Gastroesophageal sphincter (tissue), 4 donors: ENCODE measurements around the gene PDIA4. TPM values are rescaled to one million over a fixed set of nuclear protein-coding genes. Genes with fewer than 3 reads are reported as not detected.

Experiments
- ATAC-seq: fragments of 150-250 bp; one replicate; pipeline ENCODE4 v1.9.1; 2016; ENCODE audit warnings: mild to moderate bottlenecking, moderate library complexity
- H3K27ac ChIP-seq, 4 donors: fragments of 200-600 bp; sonication (generic) in 3 of 4; 1 replicate in 3 of 4; 2 replicates in 1 of 4; pipeline ENCODE4 v1.5.1; 2016 to 2019
- H3K27me3 ChIP-seq: fragments of 200-600 bp; sonication (generic); one replicate; pipeline ENCODE4 v1.5.1; 2019
- H3K36me3 ChIP-seq, 2 donors: fragments of 200-600 bp; sonication (generic); one replicate each; pipeline ENCODE4 v1.5.1; 2019; ENCODE audit warnings: control low read depth in 1 of 2
- H3K4me1 ChIP-seq, 3 donors: fragments of 200-600 bp; sonication (generic); 1 replicate in 2 of 3; 2 replicates in 1 of 3; pipeline ENCODE4 v1.5.1; 2016 to 2019; ENCODE audit warnings: control low read depth in 2 of 3
- H3K4me3 ChIP-seq, 2 donors: fragments of 200-600 bp; sonication (generic); one replicate each; pipeline ENCODE4 v1.5.1; 2019; ENCODE audit warnings: mild to moderate bottlenecking in 1 of 2, moderate library complexity in 1 of 2
- H3K9me3 ChIP-seq, 3 donors: fragments of 200-600 bp; sonication (generic); one replicate each; pipeline ENCODE4 v1.5.1; 2017 to 2019; ENCODE audit warnings: control low read depth in 2 of 3
- CTCF ChIP-seq, 4 experiments: fragments of 200-600 bp in 2 of 4; fragments of 450-650 bp in 2 of 4; sonication (generic) in 1 of 4; IDR thresholded peaks; one replicate each; pipeline ENCODE4 v1.5.1; 2017 to 2019; ENCODE audit warnings: antibody characterized with exemption in 4 of 4, mild to moderate bottlenecking in 2 of 4, moderate library complexity in 2 of 4
- EP300 ChIP-seq: sonication (generic); formaldehyde crosslinking; IDR thresholded peaks from one replicate; pipeline ENCODE4 v1.6.1; 2017; ENCODE audit warnings: antibody characterized with exemption, mild to moderate bottlenecking
- POLR2A ChIP-seq, 2 donors: fragments of 450-650 bp; IDR thresholded peaks; one replicate each; pipeline ENCODE4 v1.6.1; 2017; ENCODE audit warnings: antibody characterized with exemption in 2 of 2, mild to moderate bottlenecking in 2 of 2, moderate library complexity in 1 of 2
- POLR2AphosphoS5 ChIP-seq: sonication (generic); formaldehyde crosslinking; IDR thresholded peaks from one replicate; pipeline ENCODE4 v1.6.1; 2017; ENCODE audit warnings: antibody characterized with exemption
- WGBS, 2 donors: methylation state at CpG; one replicate each; pipeline ENCODE4 v1.1.5; 2018; ENCODE audit warnings: low coverage in 1 of 2; 5-methylcytosine and 5-hydroxymethylcytosine counted together
- total RNA-seq, 4 donors: library from RNA; depleted of rRNA; stranded (reverse); fragments of >200 nt; gene quantifications; one replicate each; pipeline ENCODE4 v1.1.0, GENCODE V29; 2016

Gene PDIA4
- total RNA-seq, 4 donors from 2014 or later: 25.4 to 81.0 (median 46.5) TPM

- WGBS, 2 donors: 63 to 68% methylated on average over 2 to 7 of the region's 7 CpGs
- H3K36me3 ChIP-seq: no peaks in the 10 kb centered on the region
- no peaks in the 10 kb centered on the region for H3K9me3 ChIP-seq
- no peak overlapping the region for H3K27ac ChIP-seq
- no peaks in the 10 kb centered on the region for H3K27me3 ChIP-seq
- ATAC-seq: no peak
- H3K4me3 ChIP-seq: no peak overlapping the region
- TF ChIP-seq EP300 (no peak), CTCF (IDR thresholded peaks at IDR 0.05) (no peak), POLR2A (IDR thresholded peaks at IDR 0.05) (no peak)
- no peaks in the 10 kb centered on the region for H3K4me1 ChIP-seq
Observed at GRCh38 chr7:148972375-148972774, 55.9 kb downstream of the PDIA4 start.

GRCh38 chr7:148967602-148968001 lies 60.7 kb downstream of the PDIA4 start:
- no peak for ATAC-seq
- H3K27ac ChIP-seq: no peak overlapping the region
- peaks cover 0 to 33% (median 0%) of the 10 kb centered on the region in 3 donors for H3K4me1 ChIP-seq
- no peaks in the 10 kb centered on the region for H3K27me3 ChIP-seq
- 50 to 70% methylated on average over 1 to 3 of the region's 3 CpGs for WGBS, 2 donors
- no peaks in the 10 kb centered on the region for H3K9me3 ChIP-seq
- H3K4me3 ChIP-seq: no peak overlapping the region
- no peaks in the 10 kb centered on the region for H3K36me3 ChIP-seq
- no peak for TF ChIP-seq CTCF (IDR thresholded peaks at IDR 0.05)
- no peak for TF ChIP-seq POLR2A (IDR thresholded peaks at IDR 0.05)
- no peak for TF ChIP-seq EP300
- TF ChIP-seq POLR2AphosphoS5: no peak

GRCh38 chr7:148967032-148967372 lies 61.3 kb downstream of the PDIA4 start:
- Histone ChIP-seq H3K4me3 (peak overlapping the region in 1 of 2 donors; percentile 48), H3K27ac (peak overlapping the region in 2 of 4 donors; percentile 37 to 48)

GRCh38 chr7:148964483-148965267 lies 63.6 kb downstream of the PDIA4 start:
- H3K27me3 ChIP-seq: no peaks in the 10 kb centered on the region
- H3K36me3 ChIP-seq: no peaks in the 10 kb centered on the region
- ATAC-seq: no peak
- TF ChIP-seq POLR2A (IDR thresholded peaks at IDR 0.05) (no peak), POLR2AphosphoS5 (no peak), EP300 (no peak), CTCF (IDR thresholded peaks at IDR 0.05) (no peak)
- no peaks in the 10 kb centered on the region for H3K9me3 ChIP-seq
- H3K4me1 ChIP-seq: peaks cover 0 to 38% (median 0%) of the 10 kb centered on the region in 3 donors
- WGBS, 2 donors: 40 to 53% methylated on average over 11 to 13 of the region's 15 CpGs
- peak overlapping the region in 3 of 4 donors; percentile 58 to 70 (median 63) for H3K27ac ChIP-seq
- H3K4me3 ChIP-seq: peak overlapping the region in 1 of 2 donors; percentile 54

More at GRCh38 chr7:148967032-148967372, 61.3 kb downstream of the PDIA4 start:
- ATAC-seq: no peak
- Histone ChIP-seq H3K9me3 (no peaks in the 10 kb centered on the region), H3K4me1 (peaks cover 0 to 38% (median 0%) of the 10 kb centered on the region in 3 donors), H3K36me3 (no peaks in the 10 kb centered on the region), H3K27me3 (no peaks in the 10 kb centered on the region)
- TF ChIP-seq POLR2A (IDR thresholded peaks at IDR 0.05) (no peak), EP300 (no peak), CTCF (IDR thresholded peaks at IDR 0.05) (no peak), POLR2AphosphoS5 (no peak)
- WGBS, 2 donors: 22 to 46% methylated on average over 5 to 7 of the region's 13 CpGs
